HT1080 (cell line): ENCODE results near the gene SELENOP. TPM values are rescaled to one million over a fixed set of nuclear protein-coding genes. Genes with fewer than 3 reads are reported as not detected.
A peak's percentile ranks its signal among the peaks of the same experiment; 100 is the strongest.
"Not testable (repeated sequence)": the region's sequence is repeated elsewhere in the genome, so short reads cannot be mapped to it uniquely, and the experiment has no call there.

Experiments
- DNase-seq: peaks from one replicate; pipeline ENCODE4 v3.0.0-alpha.2; 2015; ENCODE audit warnings: low read depth
- polyA plus RNA-seq, 2 experiments: library from polyadenylated mRNA; depleted of rRNA; stranded (reverse); fragments of >200 nt; gene quantifications; 2 replicates each; pipeline ENCODE4 v1.2.3, GENCODE V29; 2015
- total RNA-seq: library from RNA; depleted of rRNA; stranded (reverse); fragments of >200 nt; shearing (Covaris generic); gene quantifications from 2 replicates; pipeline ENCODE4 v1.2.3, GENCODE V29; 2014; rRNA removed

SELENOP gene
- total RNA-seq = not detected in 2 replicates
- polyA plus RNA-seq (2015; cell fraction: cytosol; rRNA removed) = 0.06 TPM in 1 of 2 replicates, not detected in the other
- polyA plus RNA-seq (2015; cell fraction: nucleus; rRNA removed) = not detected in 2 replicates

- DNase-seq = no peak
Measured at GRCh38 chr5:42811591-42812446, at the start of gene SELENOP. Gene SELENOP, minus strand, starts transcription at chr5:42811892. Its CDS starts 3,539 bp downstream, at chr5:42808353.

- no peak for DNase-seq
Measured at GRCh38 chr5:42858687-42859086, 47.0 kb upstream of the SELENOP start.

DNA sequence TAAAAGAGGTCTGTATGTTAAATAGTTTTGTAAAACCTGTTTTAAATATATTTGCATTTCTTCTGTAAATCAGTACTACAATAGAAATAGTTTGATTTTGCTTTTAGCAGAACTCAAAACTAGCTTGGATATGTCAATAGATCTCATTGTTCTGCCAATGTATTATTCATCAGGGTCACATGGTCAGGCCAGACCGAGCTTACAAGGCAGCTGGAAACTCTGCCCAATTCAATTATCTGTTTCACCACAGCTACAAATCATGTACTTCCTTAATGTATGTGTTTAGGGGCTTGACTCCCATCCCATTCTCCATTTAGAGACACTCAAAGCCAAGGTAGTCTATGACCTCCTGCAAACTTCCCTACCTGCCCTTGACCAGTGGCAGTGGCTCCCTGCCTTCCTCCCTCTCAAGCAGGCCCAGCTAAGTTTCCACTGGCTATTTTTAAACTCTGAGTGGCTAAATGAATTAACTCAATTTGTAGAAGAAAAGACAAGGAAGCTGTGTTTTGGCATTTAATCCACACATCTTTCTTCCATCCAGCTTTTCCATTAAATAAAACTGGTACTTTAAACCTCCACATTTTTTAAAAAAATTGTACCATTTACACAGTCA lies 46.4 kb upstream of the SELENOP start:
- peak; percentile 43 for DNase-seq

- no peak for DNase-seq
Measured at GRCh38 chr5:42855811-42856210, 44.1 kb upstream of the SELENOP start.

GRCh38 chr5:42855386-42855785 lies 43.7 kb upstream of the SELENOP start:
- no peak for DNase-seq

DNA sequence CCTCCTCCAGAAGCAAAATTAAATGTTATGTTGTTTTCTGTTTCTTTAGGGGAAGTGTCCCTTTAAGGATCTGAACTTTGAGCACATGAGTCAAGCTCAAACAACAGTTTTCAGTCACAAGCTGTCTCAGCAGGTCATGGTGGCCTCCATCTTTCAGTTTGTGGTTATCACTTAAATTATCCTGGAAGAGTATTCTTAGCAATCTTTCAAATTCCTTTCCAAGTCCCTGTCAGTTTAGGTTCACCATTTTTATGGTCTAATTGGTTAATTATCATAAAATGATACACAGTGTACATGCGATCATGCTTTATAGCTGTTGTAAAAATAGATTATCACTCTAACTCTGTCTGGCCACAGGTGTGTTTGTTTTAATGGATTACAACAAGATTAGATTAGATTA lies 43.1 kb upstream of the SELENOP start:
- no peak for DNase-seq

GRCh38 chr5:42852826-42853225 lies 41.1 kb upstream of the SELENOP start:
- no peak for DNase-seq

DNA sequence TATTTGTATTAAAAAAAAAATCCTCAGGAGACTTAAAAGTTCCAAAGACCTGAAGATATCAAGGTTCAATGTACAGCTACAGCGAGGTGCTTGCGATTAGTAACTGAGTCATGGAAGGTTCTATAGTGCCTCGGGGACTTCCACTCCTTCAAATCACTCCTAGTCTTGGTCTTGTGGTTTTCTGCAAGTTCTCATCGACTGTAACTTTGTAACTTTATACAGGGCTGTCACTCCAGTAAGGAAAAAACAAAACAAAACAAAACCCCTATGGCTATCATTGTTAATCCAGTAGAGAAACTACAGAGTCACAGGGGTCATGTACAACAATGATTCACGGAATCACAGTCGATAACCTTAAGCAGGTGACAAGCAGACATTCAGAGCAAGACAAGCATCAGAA lies 39.8 kb upstream of the SELENOP start:
- DNase-seq = no peak

- DNase-seq = no peak
Measured at GRCh38 chr5:42848545-42848944, 36.9 kb upstream of the SELENOP start.

DNA sequence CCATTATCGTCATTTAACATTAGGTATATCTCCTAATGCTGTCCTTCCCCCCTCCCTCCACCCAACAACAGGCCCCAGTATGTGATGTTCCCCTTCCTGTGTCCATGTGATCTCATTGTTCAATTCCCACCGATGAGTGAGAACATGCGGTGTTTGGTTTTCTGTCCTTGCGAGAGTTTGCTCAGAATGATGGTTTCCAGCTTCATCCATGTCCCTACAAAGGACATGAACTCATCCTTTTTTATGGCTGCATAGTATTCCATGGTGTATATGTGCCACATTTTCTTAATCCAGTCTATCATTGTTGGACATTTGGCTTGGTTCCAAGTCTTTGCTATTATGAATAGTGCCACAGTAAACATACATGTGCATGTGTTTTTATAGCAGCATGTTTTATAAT lies 32.7 kb upstream of the SELENOP start:
- DNase-seq = not testable (repeated sequence)

GRCh38 chr5:42843675-42844292 lies 32.1 kb upstream of the SELENOP start:
- no peak for DNase-seq

GRCh38 chr5:42842921-42843641 lies 31.4 kb upstream of the SELENOP start:
- no peak for DNase-seq

DNA sequence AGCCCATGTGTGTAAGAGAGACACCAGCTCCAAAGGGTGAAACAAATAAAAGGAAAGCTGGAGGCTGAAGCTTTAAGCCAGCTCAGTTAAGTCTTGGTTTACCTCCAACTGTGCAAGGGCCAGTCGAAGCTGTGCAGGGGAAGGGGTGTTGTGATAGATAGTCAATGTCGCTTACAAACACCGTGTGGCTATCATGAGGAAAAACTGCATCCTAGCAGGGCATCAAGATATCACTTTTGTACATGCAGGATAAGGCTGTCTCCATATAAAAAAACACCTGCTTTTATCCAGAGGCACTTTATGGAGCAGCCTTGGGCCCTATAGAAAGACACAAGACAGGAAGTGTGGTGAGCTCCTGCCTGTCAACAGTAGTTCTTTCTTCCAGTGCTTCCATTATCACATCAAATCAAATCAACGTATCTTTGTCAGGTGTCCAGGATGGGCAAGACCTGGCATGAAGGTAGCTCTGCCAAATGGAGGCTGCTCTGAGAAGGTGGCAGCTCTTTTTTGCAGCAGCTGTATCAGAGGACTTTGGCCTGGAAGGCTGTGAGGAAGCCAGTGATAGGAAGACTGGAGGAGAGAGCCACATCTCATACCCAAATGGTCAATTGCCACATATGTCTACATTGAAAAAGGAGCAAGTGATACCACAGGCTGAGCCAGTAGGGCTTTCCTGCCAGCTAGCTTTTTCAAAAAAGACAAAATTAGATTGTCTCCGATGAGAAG lies 29.3 kb upstream of the SELENOP start:
- DNase-seq = no peak

- DNase-seq = no peak
Measured at GRCh38 chr5:42840269-42840668, 28.6 kb upstream of the SELENOP start.

- DNase-seq = no peak
Measured at GRCh38 chr5:42839196-42839595, 27.5 kb upstream of the SELENOP start.

DNA sequence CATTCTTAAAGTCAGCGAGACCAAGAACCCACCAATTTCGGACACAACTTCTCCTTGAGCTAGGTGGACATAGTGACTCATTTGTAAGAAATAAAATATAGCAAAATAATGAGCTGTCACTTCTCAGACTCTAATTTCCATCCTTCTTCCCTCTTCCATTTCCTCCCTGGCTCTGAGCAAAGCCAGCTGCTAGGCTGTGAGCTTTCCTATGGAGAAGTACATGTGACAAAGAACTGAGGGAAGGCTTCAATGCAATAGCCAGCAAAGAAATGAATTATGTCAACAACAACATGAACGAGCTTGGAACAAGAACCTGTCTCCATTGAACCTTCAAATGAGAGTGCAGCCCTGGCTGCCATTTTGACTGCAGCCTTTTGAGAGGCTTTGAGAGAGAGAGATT lies 25.9 kb upstream of the SELENOP start:
- DNase-seq = no peak

DNA sequence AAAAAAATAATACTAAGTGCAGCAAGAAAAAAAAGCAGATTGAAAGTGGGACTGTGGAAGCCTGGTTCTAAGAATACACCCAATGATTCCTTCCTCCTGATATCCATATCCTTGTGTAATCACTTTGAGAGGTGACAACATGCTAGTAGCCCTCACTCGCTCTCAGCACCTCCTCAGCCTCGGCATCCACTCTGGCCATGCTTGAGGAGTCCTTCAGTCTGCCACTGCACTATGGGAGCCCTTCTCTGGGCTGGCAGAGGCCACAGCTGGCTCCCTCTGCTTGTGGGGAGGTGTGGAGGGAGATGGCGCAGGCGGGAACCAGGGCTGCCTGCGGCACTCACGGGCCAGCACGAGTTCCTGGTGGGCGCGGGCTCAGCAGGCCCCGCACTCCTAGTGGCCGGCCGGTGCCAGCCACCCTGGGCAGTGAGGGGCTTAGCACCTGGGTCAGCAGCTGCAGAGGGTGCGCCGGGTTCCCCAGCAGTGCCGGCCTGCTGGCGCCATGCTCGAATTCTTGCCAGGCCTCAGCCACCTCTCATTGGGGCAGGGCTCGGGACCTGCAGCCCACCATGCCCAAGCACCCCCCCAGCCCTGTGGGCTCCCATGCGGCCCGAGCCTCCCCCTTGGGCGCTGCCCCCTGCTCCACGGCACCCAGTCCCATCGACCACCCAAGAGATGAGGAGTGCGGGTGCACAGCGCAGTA lies 24.5 kb upstream of the SELENOP start:
- no peak for DNase-seq

DNA sequence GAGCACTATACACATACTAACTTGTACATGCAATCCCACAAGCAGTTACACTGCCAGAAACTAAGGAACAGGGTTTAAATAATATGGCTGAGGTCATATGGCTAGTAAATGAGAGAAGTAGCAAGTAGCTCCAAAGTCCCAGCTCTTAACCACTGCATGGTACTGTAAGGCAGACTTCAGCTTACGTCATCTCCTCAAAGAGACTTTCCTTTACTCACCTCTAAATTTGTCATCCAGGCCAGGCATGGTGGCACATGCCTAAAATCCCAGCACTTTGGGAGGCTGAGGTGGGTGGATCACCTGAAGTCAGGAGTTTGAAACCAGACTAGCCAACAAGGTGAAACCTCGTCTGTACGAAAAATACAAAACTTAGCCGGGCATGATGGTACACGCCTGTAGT lies 20.4 kb upstream of the SELENOP start:
- DNase-seq = no peak

DNA sequence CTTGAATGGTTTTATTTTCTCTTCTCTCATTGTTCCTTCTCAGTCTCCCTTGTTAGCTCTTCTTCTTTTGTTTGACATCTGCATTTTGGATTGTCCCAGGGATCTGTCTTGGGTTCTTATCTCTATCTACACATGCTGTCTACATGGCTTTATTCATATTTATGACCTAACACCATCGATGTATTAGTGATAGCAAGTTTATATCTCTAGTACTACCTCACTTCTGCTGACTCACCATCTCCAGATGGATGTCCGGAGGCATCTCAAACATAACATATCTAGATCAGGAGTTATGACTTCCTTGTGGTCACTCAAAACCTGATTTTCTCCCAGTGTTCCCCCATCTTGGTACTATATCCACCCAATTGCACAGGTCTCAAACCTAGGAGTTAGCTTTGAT lies 19.2 kb upstream of the SELENOP start:
- DNase-seq = no peak

DNA sequence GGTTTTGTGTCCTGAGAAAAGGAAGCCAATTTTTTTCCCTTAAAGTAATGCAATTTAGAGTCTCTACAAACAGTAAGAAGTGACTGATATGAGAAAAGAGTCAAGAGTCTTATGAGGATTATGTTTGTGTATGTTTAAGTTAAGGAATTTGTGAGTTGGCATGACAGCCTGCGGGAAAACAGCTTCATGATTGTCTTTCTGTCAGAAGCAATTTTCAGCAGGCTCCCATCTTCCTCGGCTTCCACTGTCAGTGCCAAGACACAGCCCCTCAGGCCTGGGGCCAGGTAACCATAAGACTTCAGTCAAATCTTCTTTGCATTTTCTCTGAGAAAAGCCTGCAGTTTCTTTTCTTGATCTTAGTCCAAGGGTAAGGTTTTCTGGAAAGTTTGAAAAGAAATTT lies 17.0 kb upstream of the SELENOP start:
- DNase-seq = no peak
